ENCODE data around the gene TEKT2. TPM values are rescaled to one million over a fixed set of nuclear protein-coding genes. Genes with fewer than 3 reads are reported as not detected.

Gene TEKT2
- total RNA-seq, 1 experiment from 2014 or later = 0.86 TPM

DNA sequence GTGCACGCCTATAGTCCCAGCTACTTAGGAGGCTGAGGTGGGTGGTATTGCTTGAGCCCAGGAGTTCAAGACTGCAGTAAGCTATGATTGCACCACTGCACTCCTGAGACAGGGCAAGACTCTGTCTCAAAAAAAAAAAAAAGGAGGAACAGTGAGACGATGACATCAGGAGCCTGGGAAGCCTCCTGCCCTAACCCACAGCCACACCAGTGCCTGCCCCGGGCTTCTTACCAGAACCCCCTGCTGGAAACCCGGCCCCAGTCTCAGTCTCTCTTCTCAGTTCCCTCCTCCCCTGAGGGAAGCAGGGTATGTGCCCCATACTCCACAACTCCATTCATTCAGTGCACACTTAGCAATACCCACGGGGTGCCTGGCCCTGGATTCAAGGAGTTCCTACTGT, 32.0 kb downstream of the TEKT2 start:
- no peaks in the 10 kb centered on the region for H3K79me2 ChIP-seq (ENCODE audit: low read length)
- no peaks in the 10 kb centered on the region for H3K9me2 ChIP-seq (replicated peaks; ENCODE audit: insufficient read depth, low read length)
- H3K4me3 ChIP-seq (ENCODE audit: low read length) = no peak overlapping the region
- no peaks in the 10 kb centered on the region for H3K4me1 ChIP-seq (ENCODE audit: low read length)
- 0 out of 2 replicates have a peak, but pooled peaks cover 3% of the 10 kb centered on the region for H4K20me1 ChIP-seq (ENCODE audit: insufficient read depth, low read depth, low read length)
- DNase-seq = no peak
- H3K36me3 ChIP-seq (ENCODE audit: insufficient read depth, low read length) = no peaks in the 10 kb centered on the region
- H3K9ac ChIP-seq (ENCODE audit: low read length) = no peak overlapping the region
- no peaks in the 10 kb centered on the region for H3K27me3 ChIP-seq (ENCODE audit: low read length)
- H2AFZ ChIP-seq (ENCODE audit: low read length) = no peak overlapping the region
- H3K9me3 ChIP-seq (ENCODE audit: low read length) = no peaks in the 10 kb centered on the region
- H3K27ac ChIP-seq (ENCODE audit: low read length) = no peak overlapping the region
- no peak overlapping the region for H3K4me2 ChIP-seq (ENCODE audit: low read depth, low read length, poor library complexity, severe bottlenecking)

DNA sequence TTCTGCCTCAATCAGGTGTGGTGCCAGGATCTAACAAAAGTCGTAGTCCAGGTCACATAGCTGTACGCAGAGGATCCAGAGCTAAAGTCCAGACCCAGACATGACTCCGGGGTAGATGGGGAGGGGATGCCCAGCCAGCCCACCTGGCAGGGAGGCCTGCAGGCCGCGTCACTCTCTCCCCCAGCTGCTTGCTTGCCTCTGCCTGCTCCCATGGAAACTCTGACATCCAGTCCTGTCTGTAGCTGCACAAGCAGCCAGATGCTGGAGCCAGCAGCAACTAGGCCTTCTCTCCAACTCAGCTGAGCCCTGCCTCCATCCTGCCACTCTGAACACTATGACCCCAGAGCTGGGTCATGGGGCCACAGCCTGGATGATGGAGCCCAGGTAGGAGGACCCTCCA, 33.0 kb downstream of the TEKT2 start:
- no peak for DNase-seq
- Histone ChIP-seq H3K9me3 (ENCODE audit: low read length) (no peaks in the 10 kb centered on the region), H3K4me1 (ENCODE audit: low read length) (no peaks in the 10 kb centered on the region), H3K27me3 (ENCODE audit: low read length) (no peaks in the 10 kb centered on the region), H3K79me2 (ENCODE audit: low read length) (no peaks in the 10 kb centered on the region), H3K4me2 (ENCODE audit: low read depth, low read length, poor library complexity, severe bottlenecking) (no peak overlapping the region), H3K9ac (ENCODE audit: low read length) (no peak overlapping the region), H3K27ac (ENCODE audit: low read length) (no peak overlapping the region), H4K20me1 (ENCODE audit: insufficient read depth, low read depth, low read length) (0 out of 2 replicates have a peak, but pooled peaks cover 3% of the 10 kb centered on the region), H3K9me2 (replicated peaks; ENCODE audit: insufficient read depth, low read length) (no peaks in the 10 kb centered on the region), H3K36me3 (ENCODE audit: insufficient read depth, low read length) (no peaks in the 10 kb centered on the region), H3K4me3 (ENCODE audit: low read length) (no peak overlapping the region), H2AFZ (ENCODE audit: low read length) (no peak overlapping the region)

- Histone ChIP-seq H3K27me3 (ENCODE audit: low read length) (no peaks in the 10 kb centered on the region), H3K9me3 (ENCODE audit: low read length) (no peaks in the 10 kb centered on the region), H3K9me2 (replicated peaks; ENCODE audit: insufficient read depth, low read length) (no peaks in the 10 kb centered on the region), H3K4me2 (ENCODE audit: low read depth, low read length, poor library complexity, severe bottlenecking) (no peak overlapping the region), H3K4me1 (ENCODE audit: low read length) (peaks cover 7% of the 10 kb centered on the region), H3K79me2 (ENCODE audit: low read length) (no peaks in the 10 kb centered on the region), H3K36me3 (ENCODE audit: insufficient read depth, low read length) (no peaks in the 10 kb centered on the region), H2AFZ (ENCODE audit: low read length) (no peak overlapping the region), H3K9ac (ENCODE audit: low read length) (no peak overlapping the region), H3K4me3 (ENCODE audit: low read length) (no peak overlapping the region), H4K20me1 (ENCODE audit: insufficient read depth, low read depth, low read length) (no peaks in the 10 kb centered on the region), H3K27ac (ENCODE audit: low read length) (no peak overlapping the region)
- DNase-seq = no peak
Measured at GRCh38 chr1:36118447-36119204, 34.7 kb downstream of the TEKT2 start.

GRCh38 chr1:36119456-36119855, 35.6 kb downstream of the TEKT2 start:
- Histone ChIP-seq H3K36me3 (ENCODE audit: insufficient read depth, low read length) (no peaks in the 10 kb centered on the region), H3K27me3 (ENCODE audit: low read length) (no peaks in the 10 kb centered on the region), H3K9me2 (replicated peaks; ENCODE audit: insufficient read depth, low read length) (no peaks in the 10 kb centered on the region), H3K4me1 (ENCODE audit: low read length) (peaks cover 7% of the 10 kb centered on the region), H3K27ac (ENCODE audit: low read length) (no peak overlapping the region), H3K4me3 (ENCODE audit: low read length) (no peak overlapping the region), H2AFZ (ENCODE audit: low read length) (no peak overlapping the region), H4K20me1 (ENCODE audit: insufficient read depth, low read depth, low read length) (no peaks in the 10 kb centered on the region), H3K9ac (ENCODE audit: low read length) (no peak overlapping the region), H3K4me2 (ENCODE audit: low read depth, low read length, poor library complexity, severe bottlenecking) (no peak overlapping the region), H3K79me2 (ENCODE audit: low read length) (no peaks in the 10 kb centered on the region), H3K9me3 (ENCODE audit: low read length) (no peaks in the 10 kb centered on the region)
- no peak for DNase-seq

GRCh38 chr1:36122062-36123030, 38.5 kb downstream of the TEKT2 start:
- Histone ChIP-seq H3K36me3 (ENCODE audit: insufficient read depth, low read length) (no peaks in the 10 kb centered on the region), H3K27me3 (ENCODE audit: low read length) (no peaks in the 10 kb centered on the region), H3K27ac (ENCODE audit: low read length) (no peak overlapping the region), H4K20me1 (ENCODE audit: insufficient read depth, low read depth, low read length) (no peaks in the 10 kb centered on the region), H3K9me2 (replicated peaks; ENCODE audit: insufficient read depth, low read length) (no peaks in the 10 kb centered on the region), H3K9ac (ENCODE audit: low read length) (no peak overlapping the region), H3K9me3 (ENCODE audit: low read length) (no peaks in the 10 kb centered on the region), H3K4me3 (ENCODE audit: low read length) (no peak overlapping the region), H3K4me1 (ENCODE audit: low read length) (peaks cover 7% of the 10 kb centered on the region), H2AFZ (ENCODE audit: low read length) (peak overlapping the region; percentile 59; the same call in 1 of the 2 replicates), H3K4me2 (ENCODE audit: low read depth, low read length, poor library complexity, severe bottlenecking) (no peak overlapping the region), H3K79me2 (ENCODE audit: low read length) (no peaks in the 10 kb centered on the region)
- DNase-seq = no peak

DNA sequence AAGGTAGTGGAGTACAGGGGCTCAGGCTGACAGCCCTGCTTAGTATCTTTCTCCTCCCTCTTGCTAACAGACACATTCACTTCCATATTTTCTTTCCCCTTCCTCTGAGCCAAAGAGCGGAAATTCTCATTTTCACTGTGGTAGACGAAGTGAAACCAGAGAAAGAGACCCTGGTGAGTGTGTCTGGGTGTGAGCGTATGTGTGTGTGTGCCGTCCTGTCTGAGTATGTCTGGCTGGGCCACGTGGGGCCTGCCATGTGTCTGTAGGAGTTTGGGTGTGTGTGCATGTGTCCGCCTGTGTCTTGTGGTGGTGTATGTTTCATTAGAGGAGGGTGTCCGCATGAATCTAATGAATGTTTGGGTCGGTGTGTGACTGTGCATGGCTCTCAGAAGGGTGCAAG, 39.5 kb downstream of the TEKT2 start:
- Histone ChIP-seq H3K27me3 (ENCODE audit: low read length) (no peaks in the 10 kb centered on the region), H2AFZ (ENCODE audit: low read length) (peak overlapping the region; percentile 59; the same call in 1 of the 2 replicates), H3K27ac (ENCODE audit: low read length) (no peak overlapping the region), H3K4me2 (ENCODE audit: low read depth, low read length, poor library complexity, severe bottlenecking) (peak overlapping the region; percentile 33), H3K4me1 (ENCODE audit: low read length) (peaks cover 7% of the 10 kb centered on the region), H4K20me1 (ENCODE audit: insufficient read depth, low read depth, low read length) (no peaks in the 10 kb centered on the region), H3K79me2 (ENCODE audit: low read length) (no peaks in the 10 kb centered on the region), H3K9me3 (ENCODE audit: low read length) (no peaks in the 10 kb centered on the region), H3K9me2 (replicated peaks; ENCODE audit: insufficient read depth, low read length) (no peaks in the 10 kb centered on the region), H3K4me3 (ENCODE audit: low read length) (no peak overlapping the region), H3K36me3 (ENCODE audit: insufficient read depth, low read length) (no peaks in the 10 kb centered on the region), H3K9ac (ENCODE audit: low read length) (0 out of 2 replicates have a peak overlapping the region, but pooled peaks have one; percentile 25)
- DNase-seq = peak; percentile 56

- H4K20me1 ChIP-seq (ENCODE audit: insufficient read depth, low read depth, low read length) = no peaks in the 10 kb centered on the region
- no peaks in the 10 kb centered on the region for H3K79me2 ChIP-seq (ENCODE audit: low read length)
- no peaks in the 10 kb centered on the region for H3K27me3 ChIP-seq (ENCODE audit: low read length)
- no peaks in the 10 kb centered on the region for H3K9me2 ChIP-seq (replicated peaks; ENCODE audit: insufficient read depth, low read length)
- no peak for DNase-seq
- no peak overlapping the region for H2AFZ ChIP-seq (ENCODE audit: low read length)
- H3K27ac ChIP-seq (ENCODE audit: low read length) = no peak overlapping the region
- no peak overlapping the region for H3K4me2 ChIP-seq (ENCODE audit: low read depth, low read length, poor library complexity, severe bottlenecking)
- H3K36me3 ChIP-seq (ENCODE audit: insufficient read depth, low read length) = no peaks in the 10 kb centered on the region
- H3K4me1 ChIP-seq (ENCODE audit: low read length) = peaks cover 7% of the 10 kb centered on the region
- H3K4me3 ChIP-seq (ENCODE audit: low read length) = no peak overlapping the region
- no peak overlapping the region for H3K9ac ChIP-seq (ENCODE audit: low read length)
- no peaks in the 10 kb centered on the region for H3K9me3 ChIP-seq (ENCODE audit: low read length)
Measured at GRCh38 chr1:36124404-36125128, 40.7 kb downstream of the TEKT2 start.
